ENCODE results near the gene HBG1.
"Not testable (repeated sequence)": the region's sequence is repeated elsewhere in the genome, so short reads cannot be mapped to it uniquely, and the experiment has no call there.

HBG1 gene

DNA sequence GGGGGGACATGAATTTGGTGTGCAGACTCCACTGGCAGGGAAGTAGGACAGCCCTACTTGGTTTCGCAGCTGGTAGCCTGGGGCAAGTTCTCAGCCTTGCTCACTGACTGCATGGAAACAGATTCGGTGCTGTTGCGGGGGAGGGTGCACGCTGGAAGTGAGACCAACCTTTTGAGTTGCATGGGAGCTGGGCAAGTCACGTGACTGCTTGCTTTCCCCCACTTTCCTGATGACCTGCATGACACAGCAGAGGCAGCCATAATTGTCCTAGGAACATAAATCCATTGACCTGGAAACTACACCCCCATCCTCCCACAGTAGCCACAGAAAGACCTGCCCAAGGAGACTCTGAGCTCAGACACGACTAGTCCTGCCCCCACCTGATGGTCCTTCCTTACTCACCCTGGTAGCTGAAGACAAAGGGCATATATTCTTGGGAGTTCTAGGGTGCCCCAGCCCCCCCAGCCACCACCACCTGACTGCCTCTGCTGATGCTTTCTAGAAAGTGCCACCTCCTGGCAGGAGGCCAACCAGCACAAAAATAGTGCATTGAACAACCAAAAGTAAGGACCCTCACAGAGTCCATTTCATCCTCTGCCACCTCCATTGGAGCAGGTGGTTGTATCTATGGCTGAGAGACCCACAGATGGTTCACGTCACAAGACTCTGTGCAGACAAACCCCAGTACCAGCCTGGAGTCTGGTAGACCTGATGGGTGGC is 9.0 kb upstream of the HBG1 start:
- no peak for DNase-seq (ENCODE audit: low spot score)
- no peak for TF ChIP-seq CTCF (IDR thresholded peaks at IDR 0.05; ENCODE audit: extremely low read depth, missing control alignments)

GRCh38 chr11:5257296-5257695 is 7.6 kb upstream of the HBG1 start:
- TF ChIP-seq CTCF (IDR thresholded peaks at IDR 0.05; ENCODE audit: extremely low read depth, missing control alignments): no peak
- no peak for DNase-seq (ENCODE audit: low spot score)

DNA sequence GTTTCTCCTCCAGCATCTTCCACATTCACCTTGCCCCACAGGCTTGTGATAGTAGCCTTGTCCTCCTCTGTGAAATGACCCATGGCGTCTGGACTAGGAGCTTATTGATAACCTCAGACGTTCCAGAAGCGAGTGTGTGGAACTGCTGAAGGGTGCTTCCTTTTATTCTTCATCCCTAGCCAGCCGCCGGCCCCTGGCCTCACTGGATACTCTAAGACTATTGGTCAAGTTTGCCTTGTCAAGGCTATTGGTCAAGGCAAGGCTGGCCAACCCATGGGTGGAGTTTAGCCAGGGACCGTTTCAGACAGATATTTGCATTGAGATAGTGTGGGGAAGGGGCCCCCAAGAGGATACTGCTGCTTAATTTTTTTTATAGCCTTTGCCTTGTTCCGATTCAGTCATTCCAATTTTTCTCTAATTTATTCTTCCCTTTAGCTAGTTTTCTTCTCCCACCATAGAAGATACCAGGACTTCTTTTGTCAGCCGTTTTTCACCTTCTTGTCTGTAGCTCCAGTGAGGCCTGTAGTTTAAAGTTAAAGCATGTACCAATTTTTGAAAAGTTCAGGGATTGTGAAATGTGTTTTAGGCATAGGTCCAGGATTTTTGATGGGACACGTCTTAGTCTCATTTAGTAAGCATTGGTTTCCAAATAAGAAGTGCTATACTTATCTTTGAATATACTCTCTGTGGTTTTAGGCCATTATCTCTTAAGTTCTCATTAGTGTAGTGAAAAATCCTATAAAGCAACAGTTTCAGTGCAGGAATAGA is 5.2 kb upstream of the HBG1 start, which contains the start of gene HBG2:
TSS of gene HBG2 (minus strand) at position 136 of the 768 bp plus-strand sequence. CDS start at position 83, 53 bp downstream.
- not testable (repeated sequence) for DNase-seq (ENCODE audit: low spot score)

GRCh38 chr11:5254023-5254422 is 4.4 kb upstream of the HBG1 start:
- not testable (repeated sequence) for DNase-seq (ENCODE audit: low spot score)

GRCh38 chr11:5253440-5253839 is 3.8 kb upstream of the HBG1 start:
- DNase-seq (ENCODE audit: low spot score): not testable (repeated sequence)

DNA sequence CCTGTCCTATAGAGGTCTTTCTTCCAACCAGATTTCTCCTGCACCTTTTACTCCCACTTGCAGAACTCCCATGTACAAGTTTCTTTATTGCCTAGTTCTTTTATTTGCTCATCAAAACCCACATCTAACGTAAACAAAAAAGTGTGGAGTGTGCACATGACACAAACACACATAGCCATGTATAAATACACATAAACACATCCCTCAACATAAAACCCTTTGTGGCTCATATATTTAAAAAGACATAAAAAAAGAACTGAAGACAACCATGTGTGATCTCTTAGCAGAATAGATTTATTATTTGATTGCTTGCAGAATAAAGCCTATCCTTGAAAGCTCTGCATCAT is 3.2 kb upstream of the HBG1 start:
- DNase-seq (ENCODE audit: low spot score): no peak
- TF ChIP-seq CTCF (IDR thresholded peaks at IDR 0.05; ENCODE audit: extremely low read depth, missing control alignments): no peak

GRCh38 chr11:5252192-5252918 is 2.7 kb upstream of the HBG1 start:
- no peak for DNase-seq (ENCODE audit: low spot score)
- TF ChIP-seq CTCF (IDR thresholded peaks at IDR 0.05; ENCODE audit: extremely low read depth, missing control alignments): no peak

DNA sequence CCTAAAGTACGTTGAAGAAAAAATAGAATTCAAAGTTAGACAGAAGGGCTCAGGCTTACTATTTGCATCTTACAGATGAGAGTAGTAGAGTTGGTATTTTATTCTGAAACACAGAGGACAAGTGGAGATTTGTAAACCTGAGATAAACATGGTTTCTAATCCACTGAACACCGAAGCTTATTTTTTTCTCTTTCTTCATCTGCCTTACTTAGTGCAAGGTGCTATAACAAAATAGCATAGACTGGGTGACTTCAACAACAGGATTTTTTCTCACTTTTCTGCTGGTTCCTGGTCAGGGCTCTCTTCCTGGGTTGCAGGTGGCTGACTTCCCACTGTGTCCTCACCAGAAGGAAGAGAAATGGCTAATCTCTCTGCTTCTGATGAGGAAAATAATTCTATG is 2.1 kb upstream of the HBG1 start:
- no peak for DNase-seq (ENCODE audit: low spot score)
- no peak for TF ChIP-seq CTCF (IDR thresholded peaks at IDR 0.05; ENCODE audit: extremely low read depth, missing control alignments)
